Muscle of leg (tissue), 11 donors: ENCODE results near the gene FMN1. TPM values are rescaled to one million over a fixed set of nuclear protein-coding genes. Genes with fewer than 3 reads are reported as not detected.

ENCODE experiments used
- DNase-seq: peaks from one replicate; pipeline ENCODE4 v3.0.0; 2013
- H3K27ac ChIP-seq: one replicate; pipeline ENCODE4 v1.5.1; 2013; ENCODE audit warnings: mild to moderate bottlenecking, low read length, control low read depth
- H3K27me3 ChIP-seq: one replicate; pipeline ENCODE4 v1.6.1; 2013; ENCODE audit warnings: low read length; ENCODE audit not compliant: control insufficient read depth, insufficient read depth
- H3K36me3 ChIP-seq: one replicate; pipeline ENCODE4 v1.6.1; 2013; ENCODE audit warnings: low read length; ENCODE audit not compliant: control insufficient read depth, insufficient read depth
- H3K4me1 ChIP-seq: one replicate; pipeline ENCODE4 v1.6.1; 2013; ENCODE audit warnings: low read length; ENCODE audit not compliant: control insufficient read depth, insufficient read depth
- H3K4me3 ChIP-seq: one replicate; pipeline ENCODE4 v1.5.1; 2013; ENCODE audit warnings: low read length, control low read depth
- H3K9me3 ChIP-seq: replicated peaks from 2 replicates; pipeline ENCODE4 v1.6.1; 2013; ENCODE audit warnings: low read depth, low read length; ENCODE audit not compliant: control insufficient read depth
- WGBS: methylation state at CpG from one replicate; pipeline ENCODE4 v1.1.5; 2013; ENCODE audit warnings: missing lambda C conversion rate; ENCODE audit not compliant: insufficient coverage; 5-methylcytosine and 5-hydroxymethylcytosine counted together
- polyA plus RNA-seq, 8 donors: library from polyadenylated mRNA; unstranded; fragments of 120-200 nt; gene quantifications; one replicate each; pipeline versions ENCODE4 v1.2.1 to v1.2.3, GENCODE V29; 2013; ENCODE audit warnings: inconsistent platforms in 1 of 8, low replicate concordance in 1 of 8; ENCODE audit not compliant: insufficient read length in 8 of 8, insufficient read depth in 1 of 8
- total RNA-seq: library from RNA; stranded (reverse); fragments of 120-200 nt; gene quantifications from one replicate; pipeline ENCODE4 v1.2.4, GENCODE V29; 2013

FMN1 gene
- total and polyA plus RNA-seq, 9 donors: 0.50 to 3.5 (median 1.0) TPM

GRCh38 chr15:33112541-33113105 lies 81.9 kb downstream of the FMN1 start:
- 68% methylated on average over 3 of the region's 5 CpGs for WGBS
- no peak for DNase-seq
- Histone ChIP-seq H3K36me3 (no peaks in the 10 kb centered on the region), H3K9me3 (no peaks in the 10 kb centered on the region), H3K27me3 (no peaks in the 10 kb centered on the region), H3K27ac (no peak overlapping the region), H3K4me1 (peaks cover 2% of the 10 kb centered on the region), H3K4me3 (no peak overlapping the region)

DNA sequence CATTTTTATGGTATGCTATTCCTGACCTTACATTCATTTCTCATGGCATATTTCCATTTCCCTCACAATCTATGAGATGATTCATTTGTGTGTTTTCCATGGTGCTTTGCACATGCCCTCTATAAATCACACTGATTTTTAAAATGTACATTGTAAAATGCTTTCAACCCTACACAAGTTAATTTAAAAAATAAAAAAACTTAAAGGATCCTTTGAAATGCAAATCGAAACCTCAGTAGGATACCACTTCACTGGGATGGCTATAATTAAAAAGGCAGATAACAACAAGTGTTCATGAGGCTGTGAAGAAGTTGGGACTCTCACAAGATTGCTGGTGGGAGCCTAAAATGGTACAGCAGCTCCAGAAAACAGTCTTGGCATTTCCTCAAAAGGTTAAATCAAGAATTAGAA lies 83.5 kb downstream of the FMN1 start:
- no peak for DNase-seq
- H3K27ac ChIP-seq: no peak overlapping the region
- H3K4me3 ChIP-seq: no peak overlapping the region
- no peaks in the 10 kb centered on the region for H3K36me3 ChIP-seq
- peaks cover 2% of the 10 kb centered on the region for H3K4me1 ChIP-seq
- no CpG with 5 or more reads among the region's 1 CpG for WGBS
- H3K27me3 ChIP-seq: no peaks in the 10 kb centered on the region
- H3K9me3 ChIP-seq: no peaks in the 10 kb centered on the region

GRCh38 chr15:33109345-33109744 lies 85.2 kb downstream of the FMN1 start:
- no peaks in the 10 kb centered on the region for H3K27me3 ChIP-seq
- no peaks in the 10 kb centered on the region for H3K36me3 ChIP-seq
- H3K4me1 ChIP-seq: no peaks in the 10 kb centered on the region
- no peaks in the 10 kb centered on the region for H3K9me3 ChIP-seq
- DNase-seq: no peak
- H3K27ac ChIP-seq: no peak overlapping the region
- H3K4me3 ChIP-seq: no peak overlapping the region
- WGBS: no CpG with 5 or more reads among the region's 4 CpGs

DNA sequence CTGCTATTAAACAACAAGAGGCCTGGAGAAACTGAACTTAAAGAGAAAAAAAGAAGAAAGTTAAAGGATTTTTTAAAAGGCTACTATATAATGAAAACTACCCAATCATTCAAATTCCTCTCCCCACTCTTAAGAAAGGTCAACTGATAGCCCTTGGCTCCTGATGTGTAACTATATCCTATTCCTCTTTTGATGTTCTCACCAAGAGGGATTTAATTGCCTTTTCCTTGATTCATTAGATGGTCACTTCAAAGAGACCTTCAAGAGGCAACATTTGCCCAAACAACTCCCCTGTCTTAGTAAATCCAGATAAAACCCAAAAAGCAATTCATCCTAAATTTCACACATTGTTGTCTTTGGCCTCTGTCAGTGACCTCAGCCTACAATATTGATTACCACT lies 86.0 kb downstream of the FMN1 start:
- Histone ChIP-seq H3K27ac (no peak overlapping the region), H3K27me3 (no peaks in the 10 kb centered on the region), H3K36me3 (no peaks in the 10 kb centered on the region), H3K4me1 (no peaks in the 10 kb centered on the region), H3K4me3 (no peak overlapping the region), H3K9me3 (no peaks in the 10 kb centered on the region)
- DNase-seq: no peak

DNA sequence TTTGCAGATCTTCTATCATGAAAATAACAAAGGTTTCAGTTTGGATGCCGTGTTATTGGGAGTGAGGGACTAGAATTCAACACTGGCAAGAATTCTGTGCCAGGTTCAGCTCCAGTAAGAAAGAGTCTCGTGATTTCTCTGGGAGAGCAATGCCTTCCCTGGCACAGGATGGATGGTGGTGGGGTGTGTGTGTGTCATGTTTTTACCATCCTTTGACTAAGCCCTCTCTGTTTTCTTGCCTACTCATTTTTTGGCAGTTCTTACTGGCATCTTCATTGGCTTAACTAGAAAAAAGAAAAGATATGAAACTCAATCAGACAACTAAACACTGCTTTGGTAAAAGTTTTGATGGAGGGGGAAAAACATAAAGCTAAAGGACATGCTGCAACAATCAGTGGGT lies 86.6 kb downstream of the FMN1 start:
- no peaks in the 10 kb centered on the region for H3K27me3 ChIP-seq
- no peaks in the 10 kb centered on the region for H3K4me1 ChIP-seq
- H3K9me3 ChIP-seq: no peaks in the 10 kb centered on the region
- DNase-seq: no peak
- H3K4me3 ChIP-seq: no peak overlapping the region
- no peak overlapping the region for H3K27ac ChIP-seq
- no peaks in the 10 kb centered on the region for H3K36me3 ChIP-seq
- WGBS: no CpG with 5 or more reads among the region's 2 CpGs

GRCh38 chr15:33104212-33104611 lies 90.3 kb downstream of the FMN1 start:
- Histone ChIP-seq H3K27me3 (no peaks in the 10 kb centered on the region), H3K4me1 (no peaks in the 10 kb centered on the region), H3K27ac (no peak overlapping the region), H3K4me3 (no peak overlapping the region), H3K36me3 (no peaks in the 10 kb centered on the region), H3K9me3 (no peaks in the 10 kb centered on the region)
- DNase-seq: peak; percentile 56
- no CpG with 5 or more reads among the region's 2 CpGs for WGBS

DNA sequence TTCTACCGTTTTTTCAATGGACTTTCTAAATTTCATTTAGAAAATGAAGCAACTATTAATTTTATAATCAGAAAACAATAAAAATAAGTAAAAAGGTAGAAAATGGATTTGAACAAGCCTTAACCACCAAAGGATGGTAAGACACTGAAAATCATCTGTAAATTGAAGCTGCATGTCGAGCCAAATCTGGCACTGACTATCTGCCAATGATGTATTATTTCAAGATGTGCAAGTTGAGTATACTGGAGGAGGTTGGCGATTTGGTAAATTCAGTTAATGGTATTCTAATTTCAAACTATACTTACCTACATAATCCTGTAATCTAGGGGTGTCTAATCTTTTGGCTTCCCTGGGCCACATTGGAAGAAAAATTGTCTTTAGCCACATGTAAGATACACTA lies 93.5 kb downstream of the FMN1 start:
- Histone ChIP-seq H3K4me3 (no peak overlapping the region), H3K36me3 (no peaks in the 10 kb centered on the region)
- WGBS: no CpG with 5 or more reads among the region's 3 CpGs

GRCh38 chr15:33100314-33100713 lies 94.2 kb downstream of the FMN1 start:
- no CpG with 5 or more reads among the region's 3 CpGs for WGBS

More for the DNA sequence above, 93.5 kb downstream of the FMN1 start:
- no peak for DNase-seq
- Histone ChIP-seq H3K4me1 (peaks cover 2% of the 10 kb centered on the region), H3K27ac (no peak overlapping the region), H3K27me3 (no peaks in the 10 kb centered on the region), H3K9me3 (no peaks in the 10 kb centered on the region)

GRCh38 chr15:33099739-33100138 lies 94.8 kb downstream of the FMN1 start:
- H3K4me1 ChIP-seq: peaks cover 2% of the 10 kb centered on the region
- H3K9me3 ChIP-seq: no peaks in the 10 kb centered on the region
- no peaks in the 10 kb centered on the region for H3K36me3 ChIP-seq
- DNase-seq: peak; percentile 76
- no peak overlapping the region for H3K27ac ChIP-seq
- no peak overlapping the region for H3K4me3 ChIP-seq
- WGBS: no CpG with 5 or more reads among the region's 1 CpG
- H3K27me3 ChIP-seq: no peaks in the 10 kb centered on the region

More at GRCh38 chr15:33100314-33100713, 94.2 kb downstream of the FMN1 start:
- no peaks in the 10 kb centered on the region for H3K27me3 ChIP-seq
- no peaks in the 10 kb centered on the region for H3K36me3 ChIP-seq
- no peaks in the 10 kb centered on the region for H3K9me3 ChIP-seq
- DNase-seq: no peak
- no peak overlapping the region for H3K27ac ChIP-seq
- no peak overlapping the region for H3K4me3 ChIP-seq
- peaks cover 2% of the 10 kb centered on the region for H3K4me1 ChIP-seq

DNA sequence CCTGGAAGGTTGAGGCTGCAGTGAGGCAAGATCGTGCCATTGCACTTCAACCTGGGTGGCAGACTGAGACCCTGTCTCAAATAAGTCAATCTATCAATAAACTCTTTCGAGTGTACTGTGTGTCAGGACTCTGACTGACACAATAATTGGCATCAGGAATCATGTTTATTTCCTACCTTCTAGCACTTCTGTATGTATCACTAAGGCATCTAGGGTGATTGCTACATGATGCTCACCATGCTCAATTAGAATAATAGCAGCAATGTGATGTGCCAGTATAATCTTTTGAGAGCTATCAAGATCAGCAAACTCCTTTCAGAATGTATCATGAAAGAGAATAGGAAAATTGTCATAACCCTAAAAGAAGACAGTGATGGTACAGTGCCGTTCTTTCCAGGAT lies 95.3 kb downstream of the FMN1 start:
- WGBS: 80% methylated on average over 1 of the region's 3 CpGs
- DNase-seq: no peak
- H3K36me3 ChIP-seq: no peaks in the 10 kb centered on the region
- H3K9me3 ChIP-seq: no peaks in the 10 kb centered on the region
- peaks cover 2% of the 10 kb centered on the region for H3K4me1 ChIP-seq
- no peak overlapping the region for H3K27ac ChIP-seq
- H3K4me3 ChIP-seq: no peak overlapping the region
- no peaks in the 10 kb centered on the region for H3K27me3 ChIP-seq
